Dermis lymphatic vessel endothelial cell (primary cell): Measurements from ENCODE around the gene PTGR1. TPM values are rescaled to one million over a fixed set of nuclear protein-coding genes. Genes with fewer than 3 reads are reported as not detected.

Experiments used
- total RNA-seq: library from RNA; depleted of rRNA; stranded (reverse); fragments of >200 nt; gene quantifications from 2 replicates; pipeline ENCODE4 v1.2.1, GENCODE V29; 2014

PTGR1 gene
- 4.5 and 8.5 TPM in 2 replicates for total RNA-seq

DNA sequence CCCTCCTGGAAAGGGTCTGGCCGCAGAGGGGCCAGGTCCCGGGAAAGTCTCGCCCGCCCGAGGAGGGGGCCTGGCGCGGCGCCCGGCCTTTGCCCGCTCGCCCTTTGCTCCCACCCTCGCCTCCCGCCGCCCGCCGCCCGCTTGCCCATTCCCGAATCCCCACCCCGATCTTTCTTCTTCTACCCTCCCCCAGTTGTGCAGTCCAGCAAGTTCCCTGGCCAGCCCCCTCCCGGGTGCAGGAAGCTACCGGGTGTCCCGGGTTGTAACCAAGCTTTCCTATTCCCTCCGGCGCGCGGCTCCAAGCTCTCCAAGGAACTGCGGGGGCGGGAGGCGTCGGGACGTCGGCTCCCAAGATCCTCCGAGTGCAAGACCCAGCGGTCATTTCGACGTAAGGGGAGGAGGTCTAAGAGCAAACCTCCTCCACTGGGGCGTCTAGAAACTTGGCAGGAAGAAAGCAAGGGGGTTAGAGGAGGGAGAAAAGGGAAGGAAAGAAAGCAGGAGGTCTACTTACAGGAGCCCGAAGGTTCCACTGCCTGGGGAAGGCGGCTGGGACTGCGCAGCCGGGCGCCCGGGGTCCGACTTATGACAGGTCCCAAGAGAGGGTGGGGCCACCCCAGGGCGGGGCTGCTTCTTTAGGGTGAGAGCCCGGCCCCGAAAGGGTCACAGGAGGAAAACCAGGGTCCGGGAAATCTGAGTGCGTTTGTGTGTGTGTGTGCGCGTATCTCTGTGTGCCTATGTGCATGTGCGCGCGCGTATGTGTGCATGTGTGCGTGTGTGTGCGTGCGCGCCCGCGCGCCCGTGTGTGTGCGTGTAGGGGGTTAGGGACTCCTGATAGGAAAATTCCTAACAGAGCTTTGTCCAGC lies at the start of gene PTGR1:
PTGR1 (minus strand) TSS at position 556 of the 863 bp plus-strand sequence. CDS start 2,225 bp downstream, outside the sequence.

DNA sequence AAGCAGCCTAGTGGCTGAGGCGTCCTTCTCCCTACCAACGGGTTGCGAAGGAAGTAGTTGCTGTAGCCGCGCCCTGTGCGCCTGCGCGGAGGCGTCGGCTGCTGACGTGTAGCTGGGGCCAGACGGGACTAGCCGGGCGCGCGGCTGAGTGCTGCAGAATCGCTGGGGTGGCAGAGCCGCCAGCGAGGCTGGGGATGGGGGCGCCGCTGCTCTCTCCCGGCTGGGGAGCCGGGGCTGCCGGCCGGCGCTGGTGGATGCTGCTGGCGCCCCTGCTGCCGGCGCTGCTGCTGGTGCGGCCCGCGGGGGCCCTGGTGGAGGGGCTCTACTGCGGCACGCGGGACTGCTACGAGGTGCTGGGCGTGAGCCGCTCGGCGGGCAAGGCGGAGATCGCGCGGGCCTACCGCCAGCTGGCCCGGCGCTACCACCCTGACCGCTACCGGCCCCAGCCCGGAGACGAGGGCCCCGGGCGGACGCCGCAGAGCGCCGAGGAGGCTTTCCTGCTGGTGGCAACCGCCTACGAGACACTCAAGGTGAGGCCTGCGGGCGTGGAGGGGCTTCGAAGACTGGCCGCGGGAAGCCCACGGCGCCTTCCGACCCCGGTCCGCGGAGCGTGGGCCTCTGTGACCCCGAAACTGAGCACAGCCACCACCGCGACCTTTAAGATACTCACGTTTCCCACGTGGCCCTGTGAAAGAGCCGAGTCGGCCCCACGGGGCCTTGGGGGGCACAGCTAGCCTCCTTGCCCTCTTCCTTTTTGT lies 31.9 kb upstream of the PTGR1 start, which contains the start of gene DNAJC25:
DNAJC25 (plus strand) TSS at position 121 of the 758 bp plus-strand sequence; CDS start at position 195, 74 bp downstream.

DNA sequence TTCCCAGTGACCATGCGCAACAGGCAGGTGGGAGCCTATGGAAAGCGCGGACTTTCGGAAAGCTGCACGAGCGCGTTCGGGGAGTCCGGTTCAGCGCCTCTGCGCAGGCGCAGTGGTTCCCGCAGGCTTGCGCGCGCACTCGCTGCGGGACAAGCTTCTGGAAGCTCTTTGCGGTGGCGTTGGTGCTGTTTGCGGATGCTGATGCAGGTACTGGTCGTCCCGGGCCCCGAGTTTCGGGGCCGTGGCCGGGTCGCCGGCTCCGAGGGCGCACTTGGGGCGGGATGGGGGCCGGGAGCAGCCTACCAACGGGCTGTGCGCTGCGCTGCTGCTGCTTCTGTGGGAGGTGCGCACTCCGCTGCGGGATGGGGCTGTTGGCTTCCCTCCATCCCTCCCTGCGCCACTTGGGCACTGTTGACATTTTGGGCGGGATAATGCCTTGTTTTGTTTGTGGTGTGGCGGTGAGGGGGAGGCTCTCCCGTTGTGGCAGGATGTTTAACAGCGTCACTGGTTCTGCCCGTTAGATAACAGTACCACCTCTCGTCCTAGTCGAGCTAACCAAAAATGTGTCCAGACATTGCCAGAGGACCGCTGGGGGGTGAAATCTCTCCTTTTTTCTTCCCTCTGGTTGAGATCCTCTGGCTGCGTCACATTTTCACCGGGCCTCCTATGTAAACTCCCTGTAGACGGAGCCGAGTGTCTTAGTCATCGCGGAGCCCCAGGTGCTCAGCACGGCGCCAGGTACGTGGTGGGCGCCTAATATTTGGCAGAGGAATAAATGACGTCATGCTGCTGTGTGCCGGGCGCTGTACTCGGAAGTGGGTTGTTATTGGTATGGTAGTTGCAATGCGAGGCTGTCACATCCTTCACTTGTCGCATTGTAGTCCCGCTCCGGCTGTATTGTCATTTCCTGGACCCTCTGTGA lies 74.1 kb downstream of the PTGR1 start, which contains the start of gene ZNF483:
ZNF483 (plus strand) TSS at position 124 of the 922 bp plus-strand sequence. CDS start 2,217 bp downstream, outside the sequence.

Other genes starting within 250 kb of the PTGR1 start
- gene ECPAS, start 115.3 kb downstream of the PTGR1 start, total RNA-seq = 103 and 118 TPM in 2 replicates
- 2.4 and 2.9 TPM in 2 replicates for gene ZNF483, start 74.5 kb downstream of the PTGR1 start, total RNA-seq
- 2.4 and 2.7 TPM in 2 replicates for gene DNAJC25, start 31.7 kb upstream of the PTGR1 start, total RNA-seq
- gene GNG10, start 62.0 kb upstream of the PTGR1 start, total RNA-seq = 68.7 and 74.9 TPM in 2 replicates
- not detected in 2 replicates for gene SHOC1, start 195.3 kb upstream of the PTGR1 start, total RNA-seq